Transverse colon (tissue), 3 donors: ENCODE data around the gene LHFPL4.

Experiments
- EP300 ChIP-seq: sonication (generic); formaldehyde crosslinking; IDR thresholded peaks from one replicate; pipeline ENCODE4 v1.6.1; 2017; ENCODE audit warnings: antibody characterized with exemption, low read depth
- POLR2A ChIP-seq: fragments of 450-650 bp; IDR thresholded peaks from one replicate; pipeline ENCODE4 v1.6.1; 2016; ENCODE audit warnings: antibody characterized with exemption, mild to moderate bottlenecking, moderate library complexity
- TF ChIP-seq, protein P1 (sequence below), 5 experiments: fragments of 200-600 bp in 3 of 5; fragments of 450-650 bp in 2 of 5; sonication (generic) in 3 of 5; IDR thresholded peaks; 1 replicate in 2 of 5; 2 replicates in 3 of 5; pipeline ENCODE4 v1.5.1; 2016 to 2017; ENCODE audit warnings: antibody characterized with exemption in 5 of 5, inconsistent platforms in 3 of 5, mild to moderate bottlenecking in 2 of 5, moderate library complexity in 1 of 5

- TF ChIP-seq, protein P1, sequence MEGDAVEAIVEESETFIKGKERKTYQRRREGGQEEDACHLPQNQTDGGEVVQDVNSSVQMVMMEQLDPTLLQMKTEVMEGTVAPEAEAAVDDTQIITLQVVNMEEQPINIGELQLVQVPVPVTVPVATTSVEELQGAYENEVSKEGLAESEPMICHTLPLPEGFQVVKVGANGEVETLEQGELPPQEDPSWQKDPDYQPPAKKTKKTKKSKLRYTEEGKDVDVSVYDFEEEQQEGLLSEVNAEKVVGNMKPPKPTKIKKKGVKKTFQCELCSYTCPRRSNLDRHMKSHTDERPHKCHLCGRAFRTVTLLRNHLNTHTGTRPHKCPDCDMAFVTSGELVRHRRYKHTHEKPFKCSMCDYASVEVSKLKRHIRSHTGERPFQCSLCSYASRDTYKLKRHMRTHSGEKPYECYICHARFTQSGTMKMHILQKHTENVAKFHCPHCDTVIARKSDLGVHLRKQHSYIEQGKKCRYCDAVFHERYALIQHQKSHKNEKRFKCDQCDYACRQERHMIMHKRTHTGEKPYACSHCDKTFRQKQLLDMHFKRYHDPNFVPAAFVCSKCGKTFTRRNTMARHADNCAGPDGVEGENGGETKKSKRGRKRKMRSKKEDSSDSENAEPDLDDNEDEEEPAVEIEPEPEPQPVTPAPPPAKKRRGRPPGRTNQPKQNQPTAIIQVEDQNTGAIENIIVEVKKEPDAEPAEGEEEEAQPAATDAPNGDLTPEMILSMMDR (IDR thresholded peaks at IDR 0.05), result no peak
- TF ChIP-seq EP300 (no peak), POLR2A (no peak)
These were observed 73.4 kb downstream of the LHFPL4 start for GRCh38 chr3:9480265-9480664.
